HCT116 (cell line): ENCODE data around the gene TMOD4.

Experiments used
- POLR2AphosphoS5 ChIP-seq: IDR thresholded peaks from 2 replicates; pipeline ENCODE4 v1.6.1; 2011; ENCODE audit warnings: mild to moderate bottlenecking, low read depth, low read length, moderate library complexity
- SIN3A ChIP-seq: IDR thresholded peaks from 2 replicates; pipeline ENCODE4 v1.6.1; 2012; ENCODE audit warnings: low read depth
- TF ChIP-seq, protein P1 (sequence below), 3 experiments: fragments of 200-600 bp in 1 of 3; sonication (generic) in 1 of 3; IDR thresholded peaks in 2 of 3; conservative IDR thresholded peaks in 1 of 3; 2 replicates each; pipeline ENCODE4 v1.5.1; 2012 to 2017; ENCODE audit warnings: low read depth in 2 of 3, low read length in 2 of 3, antibody characterized with exemption in 1 of 3, borderline replicate concordance in 1 of 3, control low read depth in 1 of 3, mild to moderate bottlenecking in 1 of 3, mixed read lengths in 1 of 3, mixed run types in 1 of 3, moderate library complexity in 1 of 3; ENCODE audit not compliant: insufficient read depth in 1 of 3

DNA sequence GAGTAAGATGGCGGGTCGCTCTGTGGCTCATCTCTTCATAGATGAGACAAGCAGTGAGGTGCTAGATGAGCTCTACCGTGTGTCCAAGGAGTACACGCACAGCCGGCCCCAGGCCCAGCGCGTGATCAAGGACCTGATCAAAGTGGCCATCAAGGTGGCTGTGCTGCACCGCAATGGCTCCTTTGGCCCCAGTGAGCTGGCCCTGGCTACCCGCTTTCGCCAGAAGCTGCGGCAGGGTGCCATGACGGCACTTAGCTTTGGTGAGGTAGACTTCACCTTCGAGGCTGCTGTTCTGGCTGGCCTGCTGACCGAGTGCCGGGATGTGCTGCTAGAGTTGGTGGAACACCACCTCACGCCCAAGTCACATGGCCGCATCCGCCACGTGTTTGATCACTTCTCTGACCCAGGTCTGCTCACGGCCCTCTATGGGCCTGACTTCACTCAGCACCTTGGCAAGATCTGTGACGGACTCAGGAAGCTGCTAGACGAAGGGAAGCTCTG is 17.0 kb downstream of the TMOD4 start:
- TF ChIP-seq, protein P1, sequence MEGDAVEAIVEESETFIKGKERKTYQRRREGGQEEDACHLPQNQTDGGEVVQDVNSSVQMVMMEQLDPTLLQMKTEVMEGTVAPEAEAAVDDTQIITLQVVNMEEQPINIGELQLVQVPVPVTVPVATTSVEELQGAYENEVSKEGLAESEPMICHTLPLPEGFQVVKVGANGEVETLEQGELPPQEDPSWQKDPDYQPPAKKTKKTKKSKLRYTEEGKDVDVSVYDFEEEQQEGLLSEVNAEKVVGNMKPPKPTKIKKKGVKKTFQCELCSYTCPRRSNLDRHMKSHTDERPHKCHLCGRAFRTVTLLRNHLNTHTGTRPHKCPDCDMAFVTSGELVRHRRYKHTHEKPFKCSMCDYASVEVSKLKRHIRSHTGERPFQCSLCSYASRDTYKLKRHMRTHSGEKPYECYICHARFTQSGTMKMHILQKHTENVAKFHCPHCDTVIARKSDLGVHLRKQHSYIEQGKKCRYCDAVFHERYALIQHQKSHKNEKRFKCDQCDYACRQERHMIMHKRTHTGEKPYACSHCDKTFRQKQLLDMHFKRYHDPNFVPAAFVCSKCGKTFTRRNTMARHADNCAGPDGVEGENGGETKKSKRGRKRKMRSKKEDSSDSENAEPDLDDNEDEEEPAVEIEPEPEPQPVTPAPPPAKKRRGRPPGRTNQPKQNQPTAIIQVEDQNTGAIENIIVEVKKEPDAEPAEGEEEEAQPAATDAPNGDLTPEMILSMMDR (IDR thresholded peaks at IDR 0.05 in 2 of 3, conservative IDR thresholded peaks at IDR 0.05 in 1 of 3; ENCODE audit: borderline replicate concordance in 1 of 3, insufficient read depth in 1 of 3, low read depth in 2 of 3, low read length in 2 of 3), result no peak
- TF ChIP-seq POLR2AphosphoS5, result no peak
- TF ChIP-seq SIN3A, result no peak
